Heart right ventricle (tissue), 16 donors: ENCODE data around the gene ARL15. TPM values are rescaled to one million over a fixed set of nuclear protein-coding genes. Genes with fewer than 3 reads are reported as not detected.

Experiments
- ATAC-seq, 8 donors: fragments of 200-7000 bp; cut with Tn5 transposase; one replicate each; pipeline ENCODE4 v1.9.1; 2020; ENCODE audit warnings: mild to moderate bottlenecking in 8 of 8, moderate library complexity in 8 of 8, moderate number of reproducible peaks in 1 of 8
- DNase-seq, 2 donors: peaks; one replicate each; pipeline ENCODE4 v3.0.0-alpha.2; 2020
- H3K27ac ChIP-seq, 10 donors: fragments of 200-600 bp; sonication (generic) in 2 of 10; one replicate each; pipeline versions ENCODE4 v1.5.0 to v1.8.0; 2020 to 2022; ENCODE audit warnings: mild to moderate bottlenecking in 3 of 10
- H3K27me3 ChIP-seq, 7 donors: fragments of 200-600 bp; one replicate each; pipeline ENCODE4 v1.8.0; 2021 to 2022; ENCODE audit warnings: mild to moderate bottlenecking in 2 of 7
- H3K36me3 ChIP-seq, 9 donors: fragments of 200-600 bp; sonication (generic) in 1 of 9; one replicate each; pipeline versions ENCODE4 v1.5.0 to v1.8.0; 2020 to 2022; ENCODE audit warnings: mild to moderate bottlenecking in 2 of 9
- H3K4me1 ChIP-seq, 9 donors: fragments of 200-600 bp; sonication (generic) in 1 of 9; one replicate each; pipeline versions ENCODE4 v1.5.0 to v1.8.0; 2020 to 2022; ENCODE audit warnings: mild to moderate bottlenecking in 4 of 9
- H3K4me3 ChIP-seq, 10 donors: fragments of 200-600 bp; sonication (generic) in 2 of 10; one replicate each; pipeline versions ENCODE4 v1.5.0 to v1.8.0; 2020 to 2022; ENCODE audit warnings: mild to moderate bottlenecking in 7 of 10, moderate library complexity in 2 of 10
- H3K9me3 ChIP-seq, 11 donors: fragments of 200-600 bp in 10 of 11; sonication (generic) in 2 of 11; one replicate each; pipeline versions ENCODE4 v1.5.0 to v1.8.0; 2013 to 2022; ENCODE audit warnings: mild to moderate bottlenecking in 2 of 11, control low read depth in 1 of 11, moderate library complexity in 1 of 11
- CTCF ChIP-seq, 9 donors: fragments of 200-600 bp; sonication (generic) in 2 of 9; IDR thresholded peaks; one replicate each; pipeline versions ENCODE4 v1.5.0 to v1.8.0; 2021 to 2022; ENCODE audit warnings: antibody characterized with exemption in 9 of 9, mild to moderate bottlenecking in 5 of 9, moderate library complexity in 1 of 9
- WGBS, 2 donors: extraction: QIAGEN DNeasy Blood & Tissue Kit; methylation state at CpG; one replicate each; pipeline ENCODE4 v1.1.7; 2013; ENCODE audit warnings: inconsistent platforms in 1 of 2; 5-methylcytosine and 5-hydroxymethylcytosine counted together
- intact Hi-C, 10 donors: fragments of 100-400 bp; cut with DNase I; formaldehyde crosslinking; loops; one replicate each; pipeline versions ENCODE4 v1.11.1 to v1.14.2; 2022
- polyA plus RNA-seq, 2 donors: library from polyadenylated mRNA; stranded (reverse); fragments of 200-250 nt; gene quantifications; one replicate each; pipeline ENCODE4 v1.2.3, GENCODE V29; 2013
- total RNA-seq, 10 donors: library from RNA; stranded (reverse); fragmentation: NEBNext Ultra II Directional in 3 of 10; extraction: Animal tissue kit (Norgen Biotek cat#: 25700) in 3 of 10; gene quantifications; one replicate each; pipeline versions ENCODE4 v1.2.1 to v1.2.4, GENCODE V29; 2021 to 2023
- donor health status: Arrhythmogenic right ventricular cardiomyopathy.
- donor health status: ischemic (EF 13 %, LVEDD 7.1; RV severe dilation, severe dysfunction).
- donor health status: healthy with polysubstance abuse.
- donor health status: DM: no; HTN: yes; CAD: no.
- donor health status: DM: no; HTN: no; CAD: no.
- donor health status: ischemic (EF 25% LVEDD 6.9; RV normal size, moderate dysfunction).
- donor health status: ischemic (EF 25% LVEDD 5.7; RV mildly dilated, moderate dysfunction).
- donor health status: healthy.
- donor health status: DM: yes; HTN: yes; CAD: no.
- donor health status: Ischemic cardiomyopathy.
- donor health status: ischemic (EF 35%, LVEDD 5.7; RV mildly dilated, moderate dysfunction).
- donor health status: nonischemic (EF 11% LVEDD 7.7; RV severe dilation, severe dysfunction).
- donor health status: DM: yes; HTN: yes; CAD: no.
- donor health status: PGD.
- donor health status: ischemic (EF 29% LVEDD 5.4; RV normal size, mild dysfunction).
- donor health status: nonischemic (EF 23%, LVEDD 6.1; RV moderate dilation, normal function).

The ARL15 gene
- total and polyA plus RNA-seq, 12 donors, result 7.8 to 31.8 (median 26.9) TPM

GRCh38 chr5:54001976-54002775, 308.2 kb downstream of the ARL15 start:
- Histone ChIP-seq H3K36me3 (no peaks in the 10 kb centered on the region), H3K27me3 (no peaks in the 10 kb centered on the region), H3K9me3 (no peaks in the 10 kb centered on the region), H3K27ac (peak overlapping the region in 1 of 10 donors; percentile 6), H3K4me3 (no peak overlapping the region), H3K4me1 (peaks cover 0 to 16% (median 4%) of the 10 kb centered on the region in 9 donors)
- DNase-seq (no peak), ATAC-seq (peak in 1 of 8 donors; percentile 74)
- no peak for TF ChIP-seq CTCF (IDR thresholded peaks at IDR 0.05)
- intact Hi-C loops, result no loop called here
- WGBS, 2 donors, result 83 to 89% methylated on average over 5 of the region's 5 CpGs

GRCh38 chr5:54000011-54000410, 310.4 kb downstream of the ARL15 start:
- WGBS, 2 donors, result 88% methylated on average over 2 of the region's 2 CpGs
- Histone ChIP-seq H3K27me3 (no peaks in the 10 kb centered on the region), H3K36me3 (no peaks in the 10 kb centered on the region), H3K27ac (no peak overlapping the region), H3K4me1 (peaks cover 0 to 16% (median 4%) of the 10 kb centered on the region in 9 donors), H3K9me3 (no peaks in the 10 kb centered on the region), H3K4me3 (no peak overlapping the region)
- DNase-seq (no peak), ATAC-seq (no peak)
- intact Hi-C loops, result no loop called here
- TF ChIP-seq CTCF (IDR thresholded peaks at IDR 0.05), result no peak

- no peak for TF ChIP-seq CTCF (IDR thresholded peaks at IDR 0.05)
- Histone ChIP-seq H3K36me3 (no peaks in the 10 kb centered on the region), H3K27ac (no peak overlapping the region), H3K4me1 (peaks cover 0 to 16% (median 4%) of the 10 kb centered on the region in 9 donors), H3K4me3 (no peak overlapping the region), H3K27me3 (no peaks in the 10 kb centered on the region), H3K9me3 (no peaks in the 10 kb centered on the region)
- no peak for ATAC-seq
- WGBS, 2 donors, result 89 to 92% methylated on average over 5 of the region's 5 CpGs
- no peak for DNase-seq
- intact Hi-C loops, result loop anchor here in 1 of 10 donors (10.0 kb wide), 1 partner anchor 523 kb away; no protein-coding TSS in a partner anchor
Measured at GRCh38 chr5:53997736-53998627, 312.4 kb downstream of the ARL15 start.

- 87 to 92% methylated on average over 4 of the region's 4 CpGs for WGBS, 2 donors
- Histone ChIP-seq H3K27me3 (no peaks in the 10 kb centered on the region), H3K4me3 (no peak overlapping the region), H3K36me3 (no peaks in the 10 kb centered on the region), H3K9me3 (no peaks in the 10 kb centered on the region), H3K4me1 (no peaks in the 10 kb centered on the region), H3K27ac (no peak overlapping the region)
- intact Hi-C loops, result loop anchor here in 1 of 10 donors (10.0 kb wide), 1 partner anchor 521 kb away; no protein-coding TSS in a partner anchor
- no peak for DNase-seq
- no peak for ATAC-seq
- peak in 1 of 9 donors; percentile 11 for TF ChIP-seq CTCF (IDR thresholded peaks at IDR 0.05)
Measured at GRCh38 chr5:53996008-53996407, 314.4 kb downstream of the ARL15 start.
